Neuronal stem cell (in vitro differentiated cells): ENCODE data around the gene DPH1.

Experiments used
- DNase-seq: peaks from one replicate; pipeline ENCODE4 v3.0.0-alpha.2; 2013; ENCODE audit warnings: low spot score
- H2AFZ ChIP-seq: one replicate; pipeline ENCODE4 v1.6.1; 2013; ENCODE audit warnings: mild to moderate bottlenecking, low read length, inconsistent platforms
- H2AK5ac ChIP-seq: 2 replicates; pipeline ENCODE4 v1.6.1; 2013; ENCODE audit warnings: low read depth, mild to moderate bottlenecking, inconsistent platforms, low read length, moderate library complexity, mixed read lengths
- H2BK120ac ChIP-seq: 2 replicates; pipeline ENCODE4 v1.6.1; 2013; ENCODE audit warnings: low read depth, mild to moderate bottlenecking, inconsistent platforms, low read length, moderate library complexity, mixed read lengths
- H2BK12ac ChIP-seq: one replicate; pipeline ENCODE4 v1.6.1; 2013; ENCODE audit warnings: low read length, inconsistent platforms
- H2BK15ac ChIP-seq: 2 replicates; pipeline ENCODE4 v1.6.1; 2013; ENCODE audit warnings: mild to moderate bottlenecking, low read length, inconsistent platforms, mixed read lengths
- H2BK5ac ChIP-seq: one replicate; pipeline ENCODE4 v1.6.1; 2013; ENCODE audit warnings: inconsistent platforms, mild to moderate bottlenecking, low read length, moderate library complexity
- H3K14ac ChIP-seq: one replicate; pipeline ENCODE4 v1.6.1; 2013; ENCODE audit warnings: low read length, inconsistent platforms
- H3K18ac ChIP-seq: 2 replicates; pipeline ENCODE4 v1.6.1; 2013; ENCODE audit warnings: low read length, inconsistent platforms
- H3K23ac ChIP-seq: 2 replicates; pipeline ENCODE4 v1.6.1; 2013; ENCODE audit warnings: low read depth, mild to moderate bottlenecking, mixed read lengths, low read length, inconsistent platforms; ENCODE audit not compliant: poor library complexity
- H3K27ac ChIP-seq: replicated peaks from 3 replicates; pipeline ENCODE4 v1.5.1; 2013; ENCODE audit warnings: low read length, inconsistent platforms
- H3K27me3 ChIP-seq, 3 experiments: 2 replicates each; pipeline ENCODE4 v1.6.1; 2013; ENCODE audit warnings: low read length in 3 of 3, mild to moderate bottlenecking in 2 of 3, inconsistent platforms in 1 of 3, low read depth in 1 of 3, mixed read lengths in 1 of 3, moderate library complexity in 1 of 3; ENCODE audit not compliant: control insufficient read depth in 3 of 3, insufficient read depth in 3 of 3
- H3K36me3 ChIP-seq, 2 donors: replicated peaks in 1 of 2; 2 replicates each; pipeline ENCODE4 v1.6.1; 2013; ENCODE audit warnings: low read length in 2 of 2; ENCODE audit not compliant: control insufficient read depth in 2 of 2, insufficient read depth in 2 of 2
- H3K4ac ChIP-seq: 2 replicates; pipeline ENCODE4 v1.6.1; 2013; ENCODE audit warnings: inconsistent platforms, mild to moderate bottlenecking, low read length, moderate library complexity
- H3K4me1 ChIP-seq, 2 donors: 1 replicate in 1 of 2; 2 replicates in 1 of 2; pipeline ENCODE4 v1.6.1; 2013; ENCODE audit warnings: low read length in 2 of 2, low read depth in 1 of 2; ENCODE audit not compliant: control insufficient read depth in 2 of 2, insufficient read depth in 1 of 2
- H3K4me2 ChIP-seq: one replicate; pipeline ENCODE4 v1.6.1; 2013; ENCODE audit warnings: mild to moderate bottlenecking, low read length, inconsistent platforms; ENCODE audit not compliant: insufficient read depth, poor library complexity, severe bottlenecking
- H3K4me3 ChIP-seq, 2 donors: 2 replicates each; pipeline ENCODE4 v1.5.1; 2013; ENCODE audit warnings: low read length in 2 of 2, mild to moderate bottlenecking in 2 of 2, inconsistent platforms in 1 of 2, moderate library complexity in 1 of 2
- H3K79me1 ChIP-seq: one replicate; pipeline ENCODE4 v1.6.1; 2013; ENCODE audit warnings: low read depth, mild to moderate bottlenecking, inconsistent platforms, low read length, moderate library complexity
- H3K9ac ChIP-seq: one replicate; pipeline ENCODE4 v1.6.1; 2013; ENCODE audit warnings: mild to moderate bottlenecking, low read depth, low read length, inconsistent platforms; ENCODE audit not compliant: poor library complexity
- H3K9me3 ChIP-seq, 2 donors: replicated peaks in 1 of 2; 2 replicates each; pipeline versions ENCODE3 to v1.6.1; 2013; ENCODE audit warnings: low read length in 2 of 2, mild to moderate bottlenecking in 2 of 2, inconsistent platforms in 1 of 2, low read depth in 1 of 2, mixed read lengths in 1 of 2, moderate library complexity in 1 of 2; ENCODE audit not compliant: control insufficient read depth in 2 of 2, insufficient read depth in 1 of 2
- H4K8ac ChIP-seq: one replicate; pipeline ENCODE4 v1.6.1; 2013; ENCODE audit warnings: low read depth, mild to moderate bottlenecking, inconsistent platforms, low read length, moderate library complexity
- H4K91ac ChIP-seq: one replicate; pipeline ENCODE4 v1.6.1; 2013; ENCODE audit warnings: low read length, low read depth, mild to moderate bottlenecking, inconsistent platforms; ENCODE audit not compliant: poor library complexity
- WGBS, 2 donors: extraction: QIAGEN DNeasy Blood & Tissue Kit; methylation state at CpG; one replicate each; pipeline ENCODE4 v1.1.7; 2013; ENCODE audit warnings: missing lambda C conversion rate in 2 of 2, mixed read lengths in 1 of 2; ENCODE audit not compliant: insufficient read length in 2 of 2, insufficient replicate concordance in 1 of 2; ENCODE audit errors: extremely low coverage in 2 of 2; 5-methylcytosine and 5-hydroxymethylcytosine counted together

Gene DPH1

GRCh38 chr17:1985686-1986085 is 44.3 kb upstream of the DPH1 start:
- DNase-seq, result no peak
- H3K4me3 ChIP-seq, result no peak overlapping the region

GRCh38 chr17:1986783-1987451 is 43.0 kb upstream of the DPH1 start:
- Histone ChIP-seq H3K4me3 (no peak overlapping the region), H3K36me3 (no peaks in the 10 kb centered on the region), H2BK15ac (no peak overlapping the region), H3K9ac (no peak overlapping the region), H4K91ac (no peak overlapping the region), H3K79me1 (no peaks in the 10 kb centered on the region), H2BK12ac (no peak overlapping the region), H2AFZ (no peak overlapping the region), H3K23ac (no peak overlapping the region), H3K27me3 (peaks cover 0 to 15% (median 0%) of the 10 kb centered on the region in 3 experiments), H3K14ac (no peak overlapping the region), H2BK120ac (no peak overlapping the region), H3K18ac (no peak overlapping the region), H3K4me2 (no peak overlapping the region), H3K27ac (no peak overlapping the region), H3K4me1 (peaks cover 4 to 13% of the 10 kb centered on the region in 2 donors), H3K4ac (no peak overlapping the region), H2BK5ac (no peak overlapping the region), H2AK5ac (no peak overlapping the region), H4K8ac (no peak overlapping the region), H3K9me3 (no peaks in the 10 kb centered on the region)
- no CpG with 5 or more reads among the region's 18 CpGs for WGBS, 2 donors
- DNase-seq, result no peak

More at GRCh38 chr17:1985686-1986085, 44.3 kb upstream of the DPH1 start:
- Histone ChIP-seq H3K79me1 (no peaks in the 10 kb centered on the region), H2AK5ac (no peak overlapping the region), H3K9ac (no peak overlapping the region), H2AFZ (peak overlapping the region; percentile 18), H3K18ac (no peak overlapping the region), H3K4me2 (no peak overlapping the region), H4K91ac (no peak overlapping the region), H3K4me1 (peaks cover 8 to 14% of the 10 kb centered on the region in 2 donors), H4K8ac (no peak overlapping the region), H3K27me3 (peaks cover 0 to 15% (median 0%) of the 10 kb centered on the region in 3 experiments), H2BK12ac (no peak overlapping the region), H3K23ac (no peak overlapping the region), H2BK15ac (no peak overlapping the region), H2BK120ac (no peak overlapping the region), H3K14ac (no peak overlapping the region), H3K9me3 (no peaks in the 10 kb centered on the region), H3K36me3 (no peaks in the 10 kb centered on the region), H2BK5ac (no peak overlapping the region), H3K27ac (no peak overlapping the region), H3K4ac (no peak overlapping the region)
- no CpG with 5 or more reads among the region's 4 CpGs for WGBS, 2 donors

DNA sequence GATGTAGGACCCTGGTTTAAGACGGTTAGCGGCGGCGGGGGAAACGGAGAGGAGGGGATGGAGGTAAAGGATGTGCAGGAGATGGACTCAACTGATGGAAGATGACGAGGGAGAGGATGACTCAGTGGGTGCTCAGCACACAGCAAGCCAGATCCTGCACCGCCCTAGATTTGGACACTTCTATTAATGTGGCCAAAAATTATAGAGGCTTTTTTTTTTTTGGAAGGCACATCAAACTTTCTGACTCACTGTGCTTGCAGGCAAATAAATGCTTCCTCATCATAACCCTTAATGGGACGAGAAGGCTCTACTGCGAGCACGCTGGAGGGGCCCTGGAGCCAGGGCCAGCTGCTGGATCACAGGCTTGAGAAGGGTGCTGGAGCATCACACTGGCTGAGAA is 40.8 kb upstream of the DPH1 start:
- H3K23ac ChIP-seq, result no peak overlapping the region
- H3K18ac ChIP-seq, result no peak overlapping the region
- H3K27ac ChIP-seq, result no peak overlapping the region
- peaks cover 0 to 9% of the 10 kb centered on the region in 2 donors for H3K4me1 ChIP-seq
- H3K79me1 ChIP-seq, result no peaks in the 10 kb centered on the region
- H3K9me3 ChIP-seq, result no peaks in the 10 kb centered on the region
- H4K91ac ChIP-seq, result no peak overlapping the region
- no peak overlapping the region for H3K4ac ChIP-seq
- H3K9ac ChIP-seq, result no peak overlapping the region
- DNase-seq, result no peak
- H4K8ac ChIP-seq, result no peak overlapping the region
- H3K4me3 ChIP-seq, result no peak overlapping the region
- no CpG with 5 or more reads among the region's 10 CpGs for WGBS, 2 donors
- no peak overlapping the region for H2BK120ac ChIP-seq
- no peaks in the 10 kb centered on the region for H3K36me3 ChIP-seq
- no peak overlapping the region for H3K4me2 ChIP-seq
- H3K27me3 ChIP-seq, result peaks cover 0 to 12% (median 0%) of the 10 kb centered on the region in 3 experiments
- no peak overlapping the region for H2AK5ac ChIP-seq
- no peak overlapping the region for H2BK5ac ChIP-seq
- peak overlapping the region; percentile 5 for H3K14ac ChIP-seq
- H2BK12ac ChIP-seq, result no peak overlapping the region
- H2BK15ac ChIP-seq, result no peak overlapping the region
- no peak overlapping the region for H2AFZ ChIP-seq

DNA sequence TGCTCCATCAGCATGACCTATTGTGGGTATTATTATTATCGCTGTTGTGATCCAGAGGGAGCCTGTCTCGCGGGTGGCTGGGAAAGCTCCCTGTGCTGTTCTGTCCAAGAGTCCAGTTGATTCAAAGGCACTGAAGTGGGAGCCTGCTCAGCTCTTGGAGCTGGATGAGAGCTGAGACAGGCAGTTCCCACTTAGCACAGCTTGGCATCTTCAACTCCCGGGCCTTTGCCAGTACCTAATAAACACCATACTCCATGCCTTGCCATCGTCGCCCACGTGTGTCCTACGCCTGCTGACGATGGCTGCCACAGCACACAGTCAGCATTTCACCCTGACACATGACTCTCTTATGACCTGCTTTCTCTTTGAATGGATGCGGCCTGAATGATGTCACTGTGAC is 37.4 kb upstream of the DPH1 start:
- H2AFZ ChIP-seq, result peak overlapping the region; percentile 8
- H3K36me3 ChIP-seq, result no peaks in the 10 kb centered on the region
- no peak overlapping the region for H3K23ac ChIP-seq
- no peaks in the 10 kb centered on the region for H3K9me3 ChIP-seq
- no peak overlapping the region for H3K4ac ChIP-seq
- no peak overlapping the region for H2BK120ac ChIP-seq
- H3K27ac ChIP-seq, result no peak overlapping the region
- no peak overlapping the region for H3K9ac ChIP-seq
- no peak overlapping the region for H3K4me2 ChIP-seq
- H3K18ac ChIP-seq, result peak overlapping the region; percentile 65
- H3K4me3 ChIP-seq, result no peak overlapping the region
- no peak overlapping the region for H4K91ac ChIP-seq
- H3K14ac ChIP-seq, result no peak overlapping the region
- H2BK15ac ChIP-seq, result no peak overlapping the region
- H2AK5ac ChIP-seq, result no peak overlapping the region
- no peak overlapping the region for H4K8ac ChIP-seq
- peaks cover 7 to 23% of the 10 kb centered on the region in 2 donors for H3K4me1 ChIP-seq
- no peak overlapping the region for H2BK12ac ChIP-seq
- no CpG with 5 or more reads among the region's 10 CpGs for WGBS, 2 donors
- H3K79me1 ChIP-seq, result no peaks in the 10 kb centered on the region
- H3K27me3 ChIP-seq, result peaks cover 0 to 4% (median 0%) of the 10 kb centered on the region in 3 experiments
- no peak for DNase-seq
- H2BK5ac ChIP-seq, result no peak overlapping the region
